IMR-90 (cell line): ENCODE data around the gene NXPE1. TPM values are rescaled to one million over a fixed set of nuclear protein-coding genes. Genes with fewer than 3 reads are reported as not detected.

Source experiments
- ATAC-seq: fragments of 200-7000 bp; cut with Tn5 transposase; 2 replicates; pipeline ENCODE4 v1.9.1; 2020; ENCODE audit warnings: low read depth, mild to moderate bottlenecking, moderate library complexity
- BruUV-seq: library from RNA; stranded (reverse); fragments of 400-500 nt; replicated peaks from 2 replicates; lab custom pipeline; 2021; lab: Mats Ljungman, UMichigan
- CTCF ChIA-PET: fragments of 300-600 bp; formaldehyde crosslinking; extraction: SDS; loops from one replicate; lab custom pipeline; 2021; ENCODE audit warnings: antibody characterized with exemption; lab: Yijun Ruan, JAX
- POLR2A ChIA-PET: fragments of 300-600 bp; sonication (Branson Sonifier 250); formaldehyde crosslinking; loops from one replicate; lab custom pipeline; 2022; ENCODE audit warnings: antibody characterized with exemption; ENCODE audit not compliant: unreplicated experiment; lab: Charles Lee
- DNase-seq: peaks from one replicate; pipeline ENCODE4 v3.0.0; 2013
- H2AFZ ChIP-seq: replicated peaks from 2 replicates; pipeline ENCODE3; 2013; ENCODE audit warnings: low read length, mild to moderate bottlenecking; ENCODE audit not compliant: poor library complexity
- H2AK5ac ChIP-seq: 2 replicates; pipeline ENCODE4 v1.6.1; 2013; ENCODE audit warnings: low read depth, low read length, inconsistent platforms
- H2AK9ac ChIP-seq: replicated peaks from 2 replicates; pipeline ENCODE3; 2013; ENCODE audit warnings: mild to moderate bottlenecking, low read depth, low read length, moderate library complexity; ENCODE audit not compliant: poor library complexity
- H2BK120ac ChIP-seq: 2 replicates; pipeline ENCODE4 v1.6.1; 2013; ENCODE audit warnings: low read depth, low read length, inconsistent platforms
- H2BK15ac ChIP-seq: 3 replicates; pipeline ENCODE4 v1.6.1; 2013; ENCODE audit warnings: low read depth, low read length, inconsistent platforms
- H2BK20ac ChIP-seq: 2 replicates; pipeline ENCODE4 v1.6.1; 2013; ENCODE audit warnings: low read depth, mild to moderate bottlenecking, inconsistent platforms, low read length, moderate library complexity
- H2BK5ac ChIP-seq: 2 replicates; pipeline ENCODE4 v1.6.1; 2013; ENCODE audit warnings: mild to moderate bottlenecking, low read depth, low read length, inconsistent platforms; ENCODE audit not compliant: poor library complexity, severe bottlenecking
- H3K14ac ChIP-seq: replicated peaks from 2 replicates; pipeline ENCODE4 v1.6.1; 2013; ENCODE audit warnings: low read depth, low read length, inconsistent platforms
- H3K18ac ChIP-seq: 2 replicates; pipeline ENCODE4 v1.6.1; 2013; ENCODE audit warnings: low read depth, low read length, control low read depth
- H3K23ac ChIP-seq: 2 replicates; pipeline ENCODE4 v1.6.1; 2013; ENCODE audit warnings: low read depth, low read length, inconsistent platforms
- H3K27ac ChIP-seq: 2 replicates; pipeline ENCODE4 v1.5.1; 2013; ENCODE audit warnings: mild to moderate bottlenecking, control low read depth, low read length; ENCODE audit not compliant: insufficient read depth
- H3K27me3 ChIP-seq: 2 replicates; pipeline ENCODE4 v1.6.1; 2013; ENCODE audit warnings: low read length; ENCODE audit not compliant: control insufficient read depth, insufficient read depth
- H3K36me3 ChIP-seq: 2 replicates; pipeline ENCODE4 v1.6.1; 2013; ENCODE audit warnings: low read length, mixed read lengths; ENCODE audit not compliant: control insufficient read depth, insufficient read depth
- H3K4ac ChIP-seq: 2 replicates; pipeline ENCODE4 v1.6.1; 2013; ENCODE audit warnings: low read depth, low read length, inconsistent platforms
- H3K4me1 ChIP-seq: 2 replicates; pipeline ENCODE4 v1.6.1; 2013; ENCODE audit warnings: low read length, mixed read lengths; ENCODE audit not compliant: control insufficient read depth, insufficient read depth
- H3K4me2 ChIP-seq: 2 replicates; pipeline ENCODE4 v1.6.1; 2013; ENCODE audit warnings: low read depth, mild to moderate bottlenecking, control low read depth, low read length, moderate library complexity
- H3K4me3 ChIP-seq: 2 replicates; pipeline ENCODE4 v1.5.1; 2013; ENCODE audit warnings: low read depth, mild to moderate bottlenecking, control low read depth, low read length, moderate library complexity; ENCODE audit not compliant: insufficient read depth
- H3K56ac ChIP-seq: 2 replicates; pipeline ENCODE4 v1.6.1; 2013; ENCODE audit warnings: low read length, inconsistent platforms; ENCODE audit not compliant: insufficient read depth; ENCODE audit errors: extremely low read depth
- H3K79me1 ChIP-seq, 2 experiments: 2 replicates each; pipeline ENCODE4 v1.6.1; 2013; ENCODE audit warnings: low read length in 2 of 2, inconsistent platforms in 1 of 2, low read depth in 1 of 2
- H3K9ac ChIP-seq: 2 replicates; pipeline ENCODE4 v1.6.1; 2013; ENCODE audit warnings: low read depth, low read length, control low read depth
- H3K9me1 ChIP-seq: 2 replicates; pipeline ENCODE4 v1.6.1; 2013; ENCODE audit warnings: low read length, inconsistent platforms; ENCODE audit not compliant: insufficient read depth
- H3K9me3 ChIP-seq: 2 replicates; pipeline ENCODE4 v1.6.1; 2013; ENCODE audit warnings: low read length; ENCODE audit not compliant: control insufficient read depth, insufficient read depth
- H4K20me1 ChIP-seq: 2 replicates; pipeline ENCODE4 v1.6.1; 2013; ENCODE audit warnings: low read length, inconsistent platforms; ENCODE audit not compliant: insufficient read depth
- H4K5ac ChIP-seq: 2 replicates; pipeline ENCODE4 v1.6.1; 2013; ENCODE audit warnings: mild to moderate bottlenecking, low read depth, low read length, control low read depth
- H4K8ac ChIP-seq, 2 experiments: 2 replicates each; pipeline ENCODE4 v1.6.1; 2013; ENCODE audit warnings: low read depth in 2 of 2, low read length in 2 of 2, control low read depth in 1 of 2, inconsistent platforms in 1 of 2
- H4K91ac ChIP-seq: 2 replicates; pipeline ENCODE4 v1.6.1; 2013; ENCODE audit warnings: low read depth, low read length, inconsistent platforms; ENCODE audit not compliant: insufficient read depth
- BHLHE40 ChIP-seq: fragments of 150-350 bp; IDR thresholded peaks from 2 replicates; pipeline ENCODE4 v1.6.1; 2016; ENCODE audit warnings: mild to moderate bottlenecking, low read depth, low read length
- CEBPB ChIP-seq: IDR thresholded peaks from 2 replicates; pipeline ENCODE4 v1.6.1; 2012; ENCODE audit warnings: low read depth, low read length, improper control_type of control experiment
- FOS ChIP-seq: fragments of 150-350 bp; IDR thresholded peaks from 2 replicates; pipeline ENCODE4 v1.6.1; 2016; ENCODE audit warnings: low read depth, low read length
- MAZ ChIP-seq: IDR thresholded peaks from 2 replicates; pipeline ENCODE4 v1.6.1; 2012; ENCODE audit warnings: low read depth, mild to moderate bottlenecking, low read length, improper control_type of control experiment, moderate library complexity, borderline replicate concordance
- MXI1 ChIP-seq: IDR thresholded peaks from 2 replicates; pipeline ENCODE4 v1.6.1; 2012; ENCODE audit warnings: low read depth, mild to moderate bottlenecking, low read length, moderate library complexity, borderline replicate concordance
- RAD21 ChIP-seq: IDR thresholded peaks from 2 replicates; pipeline ENCODE4 v1.6.1; 2012; ENCODE audit warnings: low read length, improper control_type of control experiment
- RFX5 ChIP-seq: IDR thresholded peaks from 2 replicates; pipeline ENCODE4 v1.8.0; 2012; ENCODE audit warnings: low read depth, mild to moderate bottlenecking, low read length, moderate library complexity
- SMC3 ChIP-seq: fragments of 150-350 bp; IDR thresholded peaks from 2 replicates; pipeline ENCODE4 v1.6.1; 2016; ENCODE audit warnings: low read depth, mild to moderate bottlenecking, antibody characterized with exemption, low read length, moderate library complexity
- USF2 ChIP-seq: fragments of 150-350 bp; IDR thresholded peaks from 2 replicates; pipeline ENCODE4 v1.6.1; 2017; ENCODE audit warnings: mild to moderate bottlenecking, antibody characterized with exemption, low read length, low read depth
- whole genome bisulfite sequencing, 2 experiments: methylation state at CpG; one replicate each; pipeline versions ENCODE4 v1.1.5 to v1.1.7; 2013; ENCODE audit warnings: missing lambda C conversion rate in 2 of 2; ENCODE audit not compliant: insufficient read length in 1 of 2; ENCODE audit errors: extremely low coverage in 2 of 2; 5-methylcytosine and 5-hydroxymethylcytosine counted together
- dilution Hi-C: fragments of 300-500 bp; cut with HindIII; formaldehyde crosslinking; loops from one replicate; pipeline ENCODE4 v1.14.3; 2018; ENCODE audit warnings: low sequenced_read_pairs; ENCODE audit not compliant: unreplicated experiment
- in situ Hi-C: fragments of 300-500 bp; cut with MboI; formaldehyde crosslinking; loops from 3 replicates; pipeline ENCODE4 v1.14.3; 2019; ENCODE audit warnings: low sequenced_read_pairs, inconsistent platforms, mixed read lengths
- intact Hi-C: fragments of 100-400 bp; cut with micrococcal nuclease; formaldehyde crosslinking; loops from 2 replicates; pipeline ENCODE4 v1.10.0; 2022
- polyA plus RNA-seq, 3 experiments: library from polyadenylated mRNA; depleted of rRNA; stranded (reverse); fragments of >200 nt; gene quantifications; 2 replicates each; pipeline ENCODE4 v1.2.3, GENCODE V29; 2012; ENCODE audit warnings: low replicate concordance in 1 of 3
- total RNA-seq: library from RNA; depleted of rRNA; stranded (reverse); fragments of >200 nt; gene quantifications from 2 replicates; pipeline ENCODE4 v1.2.3, GENCODE V29; 2012
- TF ChIP-seq, protein P1 (sequence below): fragments of 150-350 bp; IDR thresholded peaks from 2 replicates; pipeline ENCODE4 v1.6.1; 2016; ENCODE audit warnings: low read depth, mild to moderate bottlenecking, low read length, moderate library complexity, borderline replicate concordance

Gene NXPE1
- total and polyA plus RNA-seq, 2 of the 4 experiments (the other 2 are of a cell fraction), result not detected

DNA sequence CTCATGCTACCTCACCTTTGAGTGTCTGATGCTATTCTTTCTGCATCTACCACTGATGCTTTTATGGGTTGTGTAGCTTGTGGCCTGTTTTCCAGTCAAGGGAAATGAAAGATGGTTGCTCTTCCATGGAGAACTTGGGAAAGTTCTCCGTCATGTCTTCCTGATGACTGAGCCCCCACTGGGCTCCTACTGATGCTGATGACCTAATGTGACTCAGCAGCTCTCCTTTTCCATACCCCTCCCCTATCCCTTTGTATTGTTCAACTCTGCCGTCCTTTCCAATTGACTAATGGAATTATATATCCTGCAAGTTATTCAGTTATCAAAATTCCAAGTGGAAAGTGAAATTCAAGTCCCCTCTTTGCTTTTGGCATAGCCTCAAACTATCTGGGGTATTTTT lies 75.8 kb downstream of the NXPE1 start:
- in situ Hi-C loops (no loop called here), intact Hi-C loops (no loop called here), dilution Hi-C loops (no loop called here)
- no peak for TF ChIP-seq MAZ
- no peak for TF ChIP-seq RAD21
- TF ChIP-seq, protein P1, sequence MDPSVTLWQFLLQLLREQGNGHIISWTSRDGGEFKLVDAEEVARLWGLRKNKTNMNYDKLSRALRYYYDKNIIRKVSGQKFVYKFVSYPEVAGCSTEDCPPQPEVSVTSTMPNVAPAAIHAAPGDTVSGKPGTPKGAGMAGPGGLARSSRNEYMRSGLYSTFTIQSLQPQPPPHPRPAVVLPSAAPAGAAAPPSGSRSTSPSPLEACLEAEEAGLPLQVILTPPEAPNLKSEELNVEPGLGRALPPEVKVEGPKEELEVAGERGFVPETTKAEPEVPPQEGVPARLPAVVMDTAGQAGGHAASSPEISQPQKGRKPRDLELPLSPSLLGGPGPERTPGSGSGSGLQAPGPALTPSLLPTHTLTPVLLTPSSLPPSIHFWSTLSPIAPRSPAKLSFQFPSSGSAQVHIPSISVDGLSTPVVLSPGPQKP, result no peak
- no peak for TF ChIP-seq FOS
- no peak for TF ChIP-seq RFX5
- TF ChIP-seq SMC3, result no peak
- TF ChIP-seq MXI1, result no peak
- no peak for TF ChIP-seq USF2
- TF ChIP-seq CEBPB, result no peak
- no peak for TF ChIP-seq BHLHE40
- Histone ChIP-seq H3K4me1 (no peaks in the 10 kb centered on the region; the same call in 1 of the 2 replicates), H3K27me3 (no peaks in the 10 kb centered on the region), H4K91ac (no peak overlapping the region), H3K4ac (no peak overlapping the region), H2BK5ac (no peak overlapping the region), H3K18ac (no peak overlapping the region), H2BK120ac (no peak overlapping the region), H3K9me1 (no peaks in the 10 kb centered on the region), H4K5ac (no peak overlapping the region), H2AK9ac (peak overlapping the region; percentile 8), H4K8ac (no peak overlapping the region), H3K14ac (0 out of 2 replicates have a peak overlapping the region, but pooled peaks have one; percentile 32), H2BK20ac (no peak overlapping the region), H3K36me3 (no peaks in the 10 kb centered on the region), H3K23ac (no peak overlapping the region), H2AK5ac (no peak overlapping the region), H4K20me1 (no peaks in the 10 kb centered on the region), H3K27ac (no peak overlapping the region), H3K56ac (no peak overlapping the region), H3K9me3 (no peaks in the 10 kb centered on the region), H2AFZ (no peak overlapping the region), H3K79me1 (no peaks in the 10 kb centered on the region), H3K4me3 (no peak overlapping the region), H3K9ac (no peak overlapping the region), H2BK15ac (no peak overlapping the region), H3K4me2 (no peak overlapping the region)
- WGBS, 2 experiments, result no CpG with 5 or more reads among the region's 2 CpGs
- BruUV-seq, result no TSS peak
- ChIA-PET POLR2A (no interaction called here), CTCF (no interaction called here)
- DNase-seq (no peak), ATAC-seq (no peak)
